Prostate gland (tissue), 2 donors: ENCODE results near the gene SLC35G2. TPM values are rescaled to one million over a fixed set of nuclear protein-coding genes. Genes with fewer than 3 reads are reported as not detected.
A peak's percentile ranks its signal among the peaks of the same experiment; 100 is the strongest.
"Not testable (repeated sequence)": the region's sequence is repeated elsewhere in the genome, so short reads cannot be mapped to it uniquely, and the experiment has no call there.

Experiments
- DNase-seq: peaks from one replicate; pipeline ENCODE4 v3.0.0-alpha.2; 2019; ENCODE audit warnings: low spot score
- H3K27ac ChIP-seq, 2 donors: fragments of 200-600 bp; sonication (generic); 2 replicates each; pipeline ENCODE4 v1.5.1; 2017 to 2019
- H3K27me3 ChIP-seq: fragments of 200-600 bp; sonication (generic); replicated peaks from 2 replicates; pipeline ENCODE4 v1.5.1; 2019; ENCODE audit not compliant: insufficient read depth
- H3K36me3 ChIP-seq, 2 donors: fragments of 200-600 bp; sonication (generic); 1 replicate in 1 of 2; 2 replicates in 1 of 2; pipeline versions ENCODE4 v1.5.1 to v1.8.1; 2017 to 2019
- H3K4me1 ChIP-seq: fragments of 200-600 bp; sonication (generic); replicated peaks from 2 replicates; pipeline ENCODE4 v1.5.1; 2019
- H3K4me3 ChIP-seq, 2 donors: fragments of 200-600 bp; sonication (generic); 2 replicates each; pipeline ENCODE4 v1.5.1; 2017 to 2019
- H3K9me3 ChIP-seq: fragments of 200-600 bp; sonication (generic); 2 replicates; pipeline ENCODE4 v1.5.1; 2017
- CTCF ChIP-seq, 4 experiments: fragments of 200-600 bp in 2 of 4; fragments of 450-650 bp in 2 of 4; sonication (generic) in 2 of 4; IDR thresholded peaks; 1 replicate in 3 of 4; 2 replicates in 1 of 4; pipeline ENCODE4 v1.5.1; 2016 to 2019; ENCODE audit warnings: antibody characterized with exemption in 4 of 4, mild to moderate bottlenecking in 2 of 4, moderate library complexity in 2 of 4
- POLR2A ChIP-seq: fragments of 450-650 bp; IDR thresholded peaks from one replicate; pipeline ENCODE4 v1.6.1; 2016; ENCODE audit warnings: antibody characterized with exemption, mild to moderate bottlenecking
- POLR2AphosphoS5 ChIP-seq: sonication (generic); formaldehyde crosslinking; IDR thresholded peaks from one replicate; pipeline ENCODE4 v1.6.1; 2017; ENCODE audit warnings: antibody characterized with exemption
- WGBS: methylation state at CpG from one replicate; pipeline ENCODE4 v1.1.5; 2018; 5-methylcytosine and 5-hydroxymethylcytosine counted together
- intact Hi-C: fragments of 100-400 bp; cut with DNase I; formaldehyde crosslinking; loops from one replicate; pipeline ENCODE4 v1.14.2; 2022
- total RNA-seq, 2 donors: library from RNA; depleted of rRNA; stranded (reverse); fragments of >200 nt; gene quantifications; one replicate each; pipeline ENCODE4 v1.1.0, GENCODE V29; 2016

The SLC35G2 gene
- total RNA-seq, 2 donors from 2014 or later, result 2.9 to 17.4 TPM

- H3K36me3 ChIP-seq, result no peaks in the 10 kb centered on the region
- TF ChIP-seq CTCF (IDR thresholded peaks at IDR 0.05), result no peak
- TF ChIP-seq POLR2A, result no peak
- no peak for TF ChIP-seq POLR2AphosphoS5
- H3K4me1 ChIP-seq, result no peaks in the 10 kb centered on the region
- intact Hi-C loops, result no loop called here
- peak overlapping the region in 1 of 2 donors; percentile 23 for H3K27ac ChIP-seq
- 51% methylated on average over 2 of the region's 2 CpGs for WGBS
- H3K27me3 ChIP-seq, result no peaks in the 10 kb centered on the region
- no peak overlapping the region for H3K4me3 ChIP-seq
- H3K9me3 ChIP-seq, result no peaks in the 10 kb centered on the region
- no peak for DNase-seq
Measured at GRCh38 chr3:136787349-136787748, 31.6 kb upstream of the SLC35G2 start.

GRCh38 chr3:136788154-136788553 lies 30.8 kb upstream of the SLC35G2 start:
- no peaks in the 10 kb centered on the region for H3K36me3 ChIP-seq
- no peaks in the 10 kb centered on the region for H3K27me3 ChIP-seq
- no peaks in the 10 kb centered on the region for H3K9me3 ChIP-seq
- H3K4me1 ChIP-seq, result no peaks in the 10 kb centered on the region
- intact Hi-C loops, result no loop called here
- no peak overlapping the region for H3K27ac ChIP-seq
- no peak for DNase-seq
- no peak overlapping the region for H3K4me3 ChIP-seq
- 94% methylated on average over 1 of the region's 1 CpG for WGBS
- TF ChIP-seq POLR2A, result no peak
- no peak for TF ChIP-seq POLR2AphosphoS5
- TF ChIP-seq CTCF (IDR thresholded peaks at IDR 0.05), result no peak

- Histone ChIP-seq H3K27ac (no peak overlapping the region), H3K36me3 (no peaks in the 10 kb centered on the region), H3K4me1 (no peaks in the 10 kb centered on the region), H3K27me3 (no peaks in the 10 kb centered on the region), H3K4me3 (no peak overlapping the region), H3K9me3 (no peaks in the 10 kb centered on the region)
- intact Hi-C loops, result no loop called here
- WGBS, result 73% methylated on average over 1 of the region's 1 CpG
- TF ChIP-seq POLR2A, result no peak
- no peak for TF ChIP-seq POLR2AphosphoS5
- no peak for TF ChIP-seq CTCF (IDR thresholded peaks at IDR 0.05)
- DNase-seq, result no peak
Measured at GRCh38 chr3:136789976-136790375, 28.9 kb upstream of the SLC35G2 start.

- no peak for DNase-seq
- Histone ChIP-seq H3K4me3 (no peak overlapping the region), H3K4me1 (no peaks in the 10 kb centered on the region), H3K9me3 (no peaks in the 10 kb centered on the region), H3K36me3 (no peaks in the 10 kb centered on the region), H3K27ac (no peak overlapping the region), H3K27me3 (no peaks in the 10 kb centered on the region)
- no peak for TF ChIP-seq POLR2AphosphoS5
- no peak for TF ChIP-seq CTCF (IDR thresholded peaks at IDR 0.05)
- TF ChIP-seq POLR2A, result no peak
- 88% methylated on average over 3 of the region's 3 CpGs for WGBS
- intact Hi-C loops, result no loop called here
Measured at GRCh38 chr3:136790786-136791185, 28.1 kb upstream of the SLC35G2 start.

GRCh38 chr3:136792556-136793330 lies 26.2 kb upstream of the SLC35G2 start:
- Histone ChIP-seq H3K4me3 (no peak overlapping the region), H3K4me1 (no peaks in the 10 kb centered on the region), H3K27ac (no peak overlapping the region), H3K36me3 (no peaks in the 10 kb centered on the region), H3K9me3 (no peaks in the 10 kb centered on the region), H3K27me3 (no peaks in the 10 kb centered on the region)
- intact Hi-C loops, result no loop called here
- no peak for DNase-seq
- no peak for TF ChIP-seq POLR2AphosphoS5
- TF ChIP-seq POLR2A, result no peak
- TF ChIP-seq CTCF (IDR thresholded peaks at IDR 0.05), result no peak
- WGBS, result 57% methylated on average over 4 of the region's 4 CpGs

GRCh38 chr3:136801146-136801545 lies 17.8 kb upstream of the SLC35G2 start:
- H3K27ac ChIP-seq, intact Hi-C loops, H3K27me3 ChIP-seq, DNase-seq, H3K9me3 ChIP-seq, H3K4me1 ChIP-seq, H3K4me3 ChIP-seq, H3K36me3 ChIP-seq: not testable (repeated sequence)
- WGBS, result 98% methylated on average over 10 of the region's 10 CpGs
